Neuronal stem cell (in vitro differentiated cells): ENCODE results near the gene LY9.

Experiments used
- DNase-seq: peaks from one replicate; pipeline ENCODE4 v3.0.0-alpha.2; 2013; ENCODE audit warnings: low spot score
- H2AFZ ChIP-seq: one replicate; pipeline ENCODE4 v1.6.1; 2013; ENCODE audit warnings: mild to moderate bottlenecking, low read length, inconsistent platforms
- H2AK5ac ChIP-seq: 2 replicates; pipeline ENCODE4 v1.6.1; 2013; ENCODE audit warnings: low read depth, mild to moderate bottlenecking, inconsistent platforms, low read length, moderate library complexity, mixed read lengths
- H2BK120ac ChIP-seq: 2 replicates; pipeline ENCODE4 v1.6.1; 2013; ENCODE audit warnings: low read depth, mild to moderate bottlenecking, inconsistent platforms, low read length, moderate library complexity, mixed read lengths
- H2BK12ac ChIP-seq: one replicate; pipeline ENCODE4 v1.6.1; 2013; ENCODE audit warnings: low read length, inconsistent platforms
- H2BK15ac ChIP-seq: 2 replicates; pipeline ENCODE4 v1.6.1; 2013; ENCODE audit warnings: mild to moderate bottlenecking, low read length, inconsistent platforms, mixed read lengths
- H2BK5ac ChIP-seq: one replicate; pipeline ENCODE4 v1.6.1; 2013; ENCODE audit warnings: inconsistent platforms, mild to moderate bottlenecking, low read length, moderate library complexity
- H3K14ac ChIP-seq: one replicate; pipeline ENCODE4 v1.6.1; 2013; ENCODE audit warnings: low read length, inconsistent platforms
- H3K18ac ChIP-seq: 2 replicates; pipeline ENCODE4 v1.6.1; 2013; ENCODE audit warnings: low read length, inconsistent platforms
- H3K23ac ChIP-seq: 2 replicates; pipeline ENCODE4 v1.6.1; 2013; ENCODE audit warnings: low read depth, mild to moderate bottlenecking, mixed read lengths, low read length, inconsistent platforms; ENCODE audit not compliant: poor library complexity
- H3K27ac ChIP-seq: replicated peaks from 3 replicates; pipeline ENCODE4 v1.5.1; 2013; ENCODE audit warnings: low read length, inconsistent platforms
- H3K27me3 ChIP-seq, 3 experiments: 2 replicates each; pipeline ENCODE4 v1.6.1; 2013; ENCODE audit warnings: low read length in 3 of 3, mild to moderate bottlenecking in 2 of 3, inconsistent platforms in 1 of 3, low read depth in 1 of 3, mixed read lengths in 1 of 3, moderate library complexity in 1 of 3; ENCODE audit not compliant: control insufficient read depth in 3 of 3, insufficient read depth in 3 of 3
- H3K36me3 ChIP-seq, 2 donors: replicated peaks in 1 of 2; 2 replicates each; pipeline ENCODE4 v1.6.1; 2013; ENCODE audit warnings: low read length in 2 of 2; ENCODE audit not compliant: control insufficient read depth in 2 of 2, insufficient read depth in 2 of 2
- H3K4ac ChIP-seq: 2 replicates; pipeline ENCODE4 v1.6.1; 2013; ENCODE audit warnings: inconsistent platforms, mild to moderate bottlenecking, low read length, moderate library complexity
- H3K4me1 ChIP-seq, 2 donors: 1 replicate in 1 of 2; 2 replicates in 1 of 2; pipeline ENCODE4 v1.6.1; 2013; ENCODE audit warnings: low read length in 2 of 2, low read depth in 1 of 2; ENCODE audit not compliant: control insufficient read depth in 2 of 2, insufficient read depth in 1 of 2
- H3K4me2 ChIP-seq: one replicate; pipeline ENCODE4 v1.6.1; 2013; ENCODE audit warnings: mild to moderate bottlenecking, low read length, inconsistent platforms; ENCODE audit not compliant: insufficient read depth, poor library complexity, severe bottlenecking
- H3K4me3 ChIP-seq, 2 donors: 2 replicates each; pipeline ENCODE4 v1.5.1; 2013; ENCODE audit warnings: low read length in 2 of 2, mild to moderate bottlenecking in 2 of 2, inconsistent platforms in 1 of 2, moderate library complexity in 1 of 2
- H3K79me1 ChIP-seq: one replicate; pipeline ENCODE4 v1.6.1; 2013; ENCODE audit warnings: low read depth, mild to moderate bottlenecking, inconsistent platforms, low read length, moderate library complexity
- H3K9ac ChIP-seq: one replicate; pipeline ENCODE4 v1.6.1; 2013; ENCODE audit warnings: mild to moderate bottlenecking, low read depth, low read length, inconsistent platforms; ENCODE audit not compliant: poor library complexity
- H3K9me3 ChIP-seq, 2 donors: replicated peaks in 1 of 2; 2 replicates each; pipeline versions ENCODE3 to v1.6.1; 2013; ENCODE audit warnings: low read length in 2 of 2, mild to moderate bottlenecking in 2 of 2, inconsistent platforms in 1 of 2, low read depth in 1 of 2, mixed read lengths in 1 of 2, moderate library complexity in 1 of 2; ENCODE audit not compliant: control insufficient read depth in 2 of 2, insufficient read depth in 1 of 2
- H4K8ac ChIP-seq: one replicate; pipeline ENCODE4 v1.6.1; 2013; ENCODE audit warnings: low read depth, mild to moderate bottlenecking, inconsistent platforms, low read length, moderate library complexity
- H4K91ac ChIP-seq: one replicate; pipeline ENCODE4 v1.6.1; 2013; ENCODE audit warnings: low read length, low read depth, mild to moderate bottlenecking, inconsistent platforms; ENCODE audit not compliant: poor library complexity
- WGBS, 2 donors: extraction: QIAGEN DNeasy Blood & Tissue Kit; methylation state at CpG; one replicate each; pipeline ENCODE4 v1.1.7; 2013; ENCODE audit warnings: missing lambda C conversion rate in 2 of 2, mixed read lengths in 1 of 2; ENCODE audit not compliant: insufficient read length in 2 of 2, insufficient replicate concordance in 1 of 2; ENCODE audit errors: extremely low coverage in 2 of 2; 5-methylcytosine and 5-hydroxymethylcytosine counted together

Gene LY9

DNA sequence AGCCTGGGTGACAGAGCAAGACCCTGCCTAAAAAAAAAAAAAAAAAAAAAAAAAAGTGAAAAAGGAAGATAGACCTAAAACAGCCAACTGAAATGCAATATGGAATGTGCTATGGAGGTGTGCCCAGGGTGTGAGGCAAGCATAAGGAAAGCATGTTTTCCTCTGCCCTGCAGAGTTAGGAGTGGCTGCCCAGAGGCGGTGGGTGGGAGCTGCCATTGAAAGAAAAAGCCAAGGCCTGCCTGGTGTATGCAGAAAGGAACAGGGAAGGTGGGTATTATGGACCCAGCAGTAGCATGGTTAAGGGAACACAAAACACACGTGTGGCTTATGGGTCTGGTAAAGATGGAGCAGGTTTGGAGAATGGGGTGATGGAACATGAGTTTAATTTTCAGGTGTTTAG, 57.8 kb downstream of the LY9 start:
- no peak overlapping the region for H2BK12ac ChIP-seq
- no CpG with 5 or more reads among the region's 2 CpGs for WGBS, 2 donors

DNA sequence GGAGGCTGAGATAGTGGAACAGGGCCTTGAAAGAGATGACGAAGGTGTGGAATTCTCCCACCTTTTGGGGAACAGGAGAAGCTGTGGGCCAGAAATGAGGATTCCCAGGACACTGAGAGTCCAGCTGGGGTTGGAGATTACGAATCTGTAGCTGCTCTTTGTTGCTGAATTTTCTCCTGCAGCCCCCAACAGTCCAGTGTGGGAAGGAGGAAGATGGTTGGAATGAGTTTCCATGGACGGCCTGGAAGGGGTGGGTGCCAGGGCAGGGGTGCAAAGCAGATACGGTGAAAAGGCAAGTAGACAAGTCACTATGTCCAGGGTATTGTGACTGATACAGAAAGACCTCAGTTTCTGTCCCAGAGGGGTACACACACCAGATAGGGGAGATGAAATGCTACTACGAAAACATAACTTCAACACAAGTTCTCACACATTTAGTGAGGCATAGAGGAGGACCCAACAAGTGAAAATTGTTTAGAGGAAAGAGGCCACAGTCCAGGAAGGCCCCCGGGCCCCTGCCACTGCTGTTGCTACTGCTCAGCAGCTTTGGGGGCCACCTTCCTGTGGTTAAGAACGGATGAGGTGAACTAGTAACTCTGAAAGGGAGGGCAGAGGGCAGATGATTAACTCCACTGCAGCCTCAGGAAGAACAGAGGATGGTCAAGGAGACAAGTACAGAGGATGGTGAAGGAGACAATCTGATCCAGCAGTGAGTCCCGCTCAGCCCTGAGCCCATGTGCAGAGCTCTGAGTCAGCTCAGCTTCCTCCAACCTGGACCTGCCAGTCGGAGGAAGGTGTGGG, 59.4 kb downstream of the LY9 start:
- Histone ChIP-seq H3K36me3 (no peaks in the 10 kb centered on the region), H3K9me3 (no peaks in the 10 kb centered on the region), H3K27me3 (peaks cover 0 to 2% (median 0%) of the 10 kb centered on the region in 3 experiments), H2BK5ac (no peak overlapping the region), H2AK5ac (no peak overlapping the region), H4K8ac (no peak overlapping the region), H4K91ac (no peak overlapping the region), H3K4me3 (no peak overlapping the region), H3K9ac (no peak overlapping the region), H2AFZ (no peak overlapping the region), H3K4me1 (no peaks in the 10 kb centered on the region), H2BK120ac (no peak overlapping the region), H3K14ac (no peak overlapping the region), H3K4me2 (no peak overlapping the region), H2BK15ac (no peak overlapping the region), H3K4ac (no peak overlapping the region), H3K18ac (peak overlapping the region; percentile 11), H3K23ac (no peak overlapping the region), H3K79me1 (no peaks in the 10 kb centered on the region), H2BK12ac (no peak overlapping the region), H3K27ac (no peak overlapping the region)
- WGBS, 2 donors = no CpG with 5 or more reads among the region's 9 CpGs
- DNase-seq = no peak

More for the DNA sequence above, 57.8 kb downstream of the LY9 start:
- H3K4ac ChIP-seq = no peak overlapping the region
- H3K4me3 ChIP-seq = no peak overlapping the region
- no peak overlapping the region for H3K27ac ChIP-seq
- H3K36me3 ChIP-seq = no peaks in the 10 kb centered on the region
- no peak overlapping the region for H4K91ac ChIP-seq
- no peak overlapping the region for H3K9ac ChIP-seq
- no peak overlapping the region for H2BK120ac ChIP-seq
- no peak overlapping the region for H2AK5ac ChIP-seq
- H2AFZ ChIP-seq = no peak overlapping the region
- no peak overlapping the region for H2BK5ac ChIP-seq
- H3K27me3 ChIP-seq = peaks cover 0 to 2% (median 0%) of the 10 kb centered on the region in 3 experiments
- H3K4me2 ChIP-seq = no peak overlapping the region
- no peak overlapping the region for H2BK15ac ChIP-seq
- DNase-seq = no peak
- H3K23ac ChIP-seq = no peak overlapping the region
- H4K8ac ChIP-seq = no peak overlapping the region
- H3K18ac ChIP-seq = peak overlapping the region; percentile 44
- no peaks in the 10 kb centered on the region for H3K9me3 ChIP-seq
- no peak overlapping the region for H3K14ac ChIP-seq
- no peaks in the 10 kb centered on the region for H3K4me1 ChIP-seq
- H3K79me1 ChIP-seq = no peaks in the 10 kb centered on the region

GRCh38 chr1:160858097-160858496, 62.1 kb downstream of the LY9 start:
- Histone ChIP-seq H3K36me3 (no peaks in the 10 kb centered on the region), H3K79me1 (no peaks in the 10 kb centered on the region), H2AK5ac (no peak overlapping the region), H3K4ac (no peak overlapping the region), H3K9me3 (no peaks in the 10 kb centered on the region), H4K91ac (no peak overlapping the region), H2BK120ac (no peak overlapping the region), H3K4me3 (no peak overlapping the region), H3K27me3 (peaks cover 0 to 2% (median 0%) of the 10 kb centered on the region in 3 experiments), H3K14ac (no peak overlapping the region), H3K27ac (no peak overlapping the region), H2BK15ac (no peak overlapping the region), H2AFZ (no peak overlapping the region), H3K9ac (no peak overlapping the region), H4K8ac (no peak overlapping the region), H3K4me2 (no peak overlapping the region), H3K18ac (no peak overlapping the region), H3K4me1 (peaks cover 0 to 7% of the 10 kb centered on the region in 2 donors), H2BK12ac (no peak overlapping the region), H3K23ac (no peak overlapping the region), H2BK5ac (no peak overlapping the region)
- no peak for DNase-seq
- WGBS, 2 donors = no CpG with 5 or more reads among the region's 4 CpGs

GRCh38 chr1:160858507-160858906, 62.5 kb downstream of the LY9 start:
- no peak overlapping the region for H2AK5ac ChIP-seq
- H3K79me1 ChIP-seq = no peaks in the 10 kb centered on the region
- H3K27me3 ChIP-seq = peaks cover 0 to 2% (median 0%) of the 10 kb centered on the region in 3 experiments
- no peak overlapping the region for H2BK15ac ChIP-seq
- no peak overlapping the region for H2BK12ac ChIP-seq
- no peak overlapping the region for H2BK120ac ChIP-seq
- no peaks in the 10 kb centered on the region for H3K36me3 ChIP-seq
- H3K14ac ChIP-seq = no peak overlapping the region
- H2AFZ ChIP-seq = no peak overlapping the region
- no peak overlapping the region for H3K4me2 ChIP-seq
- H3K4me3 ChIP-seq = no peak overlapping the region
- no CpG with 5 or more reads among the region's 3 CpGs for WGBS, 2 donors
- no peak overlapping the region for H3K27ac ChIP-seq
- no peak overlapping the region for H3K18ac ChIP-seq
- H3K4ac ChIP-seq = no peak overlapping the region
- H3K9ac ChIP-seq = no peak overlapping the region
- no peaks in the 10 kb centered on the region for H3K9me3 ChIP-seq
- no peak overlapping the region for H4K91ac ChIP-seq
- no peak for DNase-seq
- no peak overlapping the region for H4K8ac ChIP-seq
- H3K4me1 ChIP-seq = peaks cover 0 to 7% of the 10 kb centered on the region in 2 donors
- H3K23ac ChIP-seq = no peak overlapping the region
- H2BK5ac ChIP-seq = no peak overlapping the region
